DMS114 treated with DMSO at 0.1 percent for 48 hours (cell line): Measurements from ENCODE around the gene SATB1.

Experiments
- DNase-seq: peaks from one replicate; lab custom pipeline; 2025; ENCODE audit not compliant: unreplicated experiment; lab: John Stamatoyannopoulos, UW

Gene SATB1

GRCh38 chr3:18432752-18433151 lies 7.6 kb upstream of the SATB1 start:
- DNase-seq = no peak

- DNase-seq = no peak
Measured at GRCh38 chr3:18431266-18431665, 6.1 kb upstream of the SATB1 start.

GRCh38 chr3:18428991-18429745 lies 4.0 kb upstream of the SATB1 start:
- DNase-seq = no peak

GRCh38 chr3:18428036-18428435 lies 2.9 kb upstream of the SATB1 start:
- no peak for DNase-seq

- no peak for DNase-seq
Measured at GRCh38 chr3:18426597-18427193, 1.6 kb upstream of the SATB1 start.

- no peak for DNase-seq
Measured at GRCh38 chr3:18425641-18426257, 610 bp upstream of the SATB1 start.

GRCh38 chr3:18424213-18424728 lies 868 bp downstream of the SATB1 start:
- DNase-seq = no peak

- DNase-seq = no peak
Measured at GRCh38 chr3:18423401-18424212, 1.5 kb downstream of the SATB1 start.

- DNase-seq = no peak
Measured at GRCh38 chr3:18422972-18423371, 2.2 kb downstream of the SATB1 start.

GRCh38 chr3:18420555-18420954 lies 4.6 kb downstream of the SATB1 start:
- DNase-seq = no peak

- no peak for DNase-seq
Measured at GRCh38 chr3:18419232-18419631, 5.9 kb downstream of the SATB1 start.

- DNase-seq = no peak
Measured at GRCh38 chr3:18417904-18418572, 7.1 kb downstream of the SATB1 start.

- no peak for DNase-seq
Measured at GRCh38 chr3:18416332-18416731, 8.8 kb downstream of the SATB1 start.

GRCh38 chr3:18415839-18416238 lies 9.3 kb downstream of the SATB1 start:
- no peak for DNase-seq

- DNase-seq = no peak
Measured at GRCh38 chr3:18415167-18415566, 10.0 kb downstream of the SATB1 start.

- DNase-seq = no peak
Measured at GRCh38 chr3:18412684-18413083, 12.5 kb downstream of the SATB1 start.

GRCh38 chr3:18411541-18411940 lies 13.6 kb downstream of the SATB1 start:
- DNase-seq = no peak

GRCh38 chr3:18410205-18410604 lies 14.9 kb downstream of the SATB1 start:
- DNase-seq = no peak

- no peak for DNase-seq
Measured at GRCh38 chr3:18409266-18409665, 15.9 kb downstream of the SATB1 start.

- DNase-seq = no peak
Measured at GRCh38 chr3:18405141-18405540, 20.0 kb downstream of the SATB1 start.

- DNase-seq = no peak
Measured at GRCh38 chr3:18403061-18403460, 22.1 kb downstream of the SATB1 start.
